GM12874 (cell line): ENCODE data around the gene SLC12A3.
A peak's percentile ranks its signal among the peaks of the same experiment; 100 is the strongest.

Source experiments
- TF ChIP-seq, protein P1 (sequence below): IDR thresholded peaks from 2 replicates; pipeline ENCODE4 v1.5.1; 2011; ENCODE audit warnings: low read depth, mild to moderate bottlenecking, control low read depth, low read length, moderate library complexity; ENCODE audit not compliant: insufficient read depth

Gene SLC12A3

DNA sequence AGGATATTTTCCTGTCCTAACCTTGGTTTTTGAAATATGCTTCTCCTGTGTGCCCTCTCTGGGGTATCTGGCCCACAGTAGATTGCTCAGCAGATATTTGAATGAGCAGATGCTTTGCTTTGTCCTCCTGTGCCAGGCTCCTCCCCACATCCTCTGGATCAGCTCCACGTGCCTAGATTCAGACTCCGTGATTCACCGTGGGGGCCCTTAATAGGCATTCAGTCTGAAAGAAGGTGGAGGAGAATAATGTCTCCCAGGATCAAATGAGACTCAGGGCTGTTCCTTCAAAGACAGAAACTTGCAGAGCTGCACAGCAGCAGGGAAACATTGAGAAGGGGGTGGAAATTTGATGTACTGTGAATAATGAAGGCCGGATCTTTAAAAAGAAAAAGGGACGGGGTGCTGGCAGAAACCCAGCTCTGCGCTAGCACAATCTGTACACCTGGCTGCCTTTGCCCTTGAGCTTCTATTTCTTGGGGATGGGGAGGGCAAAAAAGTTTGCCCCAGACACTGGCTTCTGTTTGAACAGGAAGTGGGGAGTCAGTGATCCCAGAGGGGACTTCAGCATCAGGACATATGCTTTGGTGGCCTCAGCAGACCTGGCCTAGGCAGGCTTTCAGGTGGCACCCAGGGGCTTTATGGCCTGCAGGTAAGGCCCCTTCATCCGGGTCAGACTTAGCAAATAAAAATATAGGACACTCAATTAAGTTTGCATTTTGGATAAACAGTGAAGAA is 15.9 kb upstream of the SLC12A3 start:
- TF ChIP-seq, protein P1, sequence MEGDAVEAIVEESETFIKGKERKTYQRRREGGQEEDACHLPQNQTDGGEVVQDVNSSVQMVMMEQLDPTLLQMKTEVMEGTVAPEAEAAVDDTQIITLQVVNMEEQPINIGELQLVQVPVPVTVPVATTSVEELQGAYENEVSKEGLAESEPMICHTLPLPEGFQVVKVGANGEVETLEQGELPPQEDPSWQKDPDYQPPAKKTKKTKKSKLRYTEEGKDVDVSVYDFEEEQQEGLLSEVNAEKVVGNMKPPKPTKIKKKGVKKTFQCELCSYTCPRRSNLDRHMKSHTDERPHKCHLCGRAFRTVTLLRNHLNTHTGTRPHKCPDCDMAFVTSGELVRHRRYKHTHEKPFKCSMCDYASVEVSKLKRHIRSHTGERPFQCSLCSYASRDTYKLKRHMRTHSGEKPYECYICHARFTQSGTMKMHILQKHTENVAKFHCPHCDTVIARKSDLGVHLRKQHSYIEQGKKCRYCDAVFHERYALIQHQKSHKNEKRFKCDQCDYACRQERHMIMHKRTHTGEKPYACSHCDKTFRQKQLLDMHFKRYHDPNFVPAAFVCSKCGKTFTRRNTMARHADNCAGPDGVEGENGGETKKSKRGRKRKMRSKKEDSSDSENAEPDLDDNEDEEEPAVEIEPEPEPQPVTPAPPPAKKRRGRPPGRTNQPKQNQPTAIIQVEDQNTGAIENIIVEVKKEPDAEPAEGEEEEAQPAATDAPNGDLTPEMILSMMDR = no peak

DNA sequence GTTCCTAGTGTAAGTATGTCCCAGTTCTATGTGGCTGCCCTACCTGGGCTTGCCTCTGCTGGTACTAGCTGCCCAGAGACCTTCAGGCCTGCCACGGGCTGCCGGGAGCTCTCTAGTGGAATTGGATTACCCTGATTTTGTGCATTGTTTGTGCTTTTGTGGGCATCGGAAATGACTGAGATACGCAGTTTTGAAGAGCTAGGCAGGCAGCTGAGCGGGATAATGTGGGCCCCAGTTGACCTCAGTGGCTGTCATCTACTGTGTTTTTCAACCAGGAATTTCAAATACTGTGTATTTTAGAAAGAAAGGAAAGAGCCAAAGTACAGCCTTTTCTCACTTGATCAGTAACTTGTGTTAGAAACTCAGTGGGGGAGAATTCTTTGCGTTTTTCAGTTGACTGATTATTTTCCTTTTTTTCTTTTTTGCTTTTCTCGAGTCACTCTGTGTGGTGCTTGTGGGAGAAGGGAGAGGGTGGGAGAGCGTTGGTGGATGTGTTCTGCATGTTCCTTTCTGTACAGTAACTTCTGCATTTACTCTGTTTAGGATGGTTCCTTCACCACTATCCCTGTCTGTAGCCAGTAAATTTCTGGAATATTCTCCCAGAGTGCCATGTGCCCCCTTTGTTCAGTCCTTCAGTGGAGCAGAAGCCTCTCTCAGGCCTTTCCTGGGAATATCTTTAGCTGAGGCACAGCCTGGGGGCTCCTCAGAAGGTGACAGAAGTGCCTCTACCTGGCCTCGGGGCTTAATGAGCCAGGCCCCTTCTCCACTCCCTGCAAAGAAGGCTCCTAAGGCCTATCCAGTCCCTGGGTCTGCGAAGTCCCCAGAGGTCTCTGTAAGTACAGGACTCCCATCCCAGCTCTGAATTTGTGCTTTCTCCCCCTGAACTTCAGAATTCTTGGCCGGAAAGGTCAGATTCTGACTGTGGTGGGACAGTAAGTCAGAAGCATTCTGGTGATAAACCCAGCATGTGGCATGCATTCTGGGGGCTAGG is 15.0 kb upstream of the SLC12A3 start:
- TF ChIP-seq, protein P1 = no peak

- TF ChIP-seq, protein P1 = peak; percentile 53
Measured at GRCh38 chr16:56851671-56852400, 13.2 kb upstream of the SLC12A3 start.

- TF ChIP-seq, protein P1 = no peak
Measured at GRCh38 chr16:56852401-56852730, 12.6 kb upstream of the SLC12A3 start.

DNA sequence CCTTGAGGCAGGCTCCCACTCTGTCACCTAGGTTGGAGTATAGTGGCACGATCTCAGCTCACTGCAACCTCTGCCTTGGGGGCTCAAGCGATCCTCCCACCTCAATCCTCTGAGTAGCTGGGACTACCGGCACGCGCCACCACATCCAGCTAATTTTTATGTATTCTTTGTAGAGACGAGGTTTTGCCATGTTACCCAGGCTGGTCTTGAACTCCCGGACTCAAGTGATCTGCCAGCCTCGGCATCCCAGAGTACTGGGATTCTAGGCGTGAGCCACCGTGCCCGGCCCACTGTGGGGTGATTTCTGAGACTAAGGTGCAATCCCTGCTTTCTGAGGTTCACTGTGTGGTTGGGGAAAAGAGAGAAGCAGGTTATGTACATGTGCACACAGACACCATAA is 12.0 kb upstream of the SLC12A3 start:
- TF ChIP-seq, protein P1 = no peak

- TF ChIP-seq, protein P1 = no peak
Measured at GRCh38 chr16:56855201-56855600, 9.8 kb upstream of the SLC12A3 start.

- TF ChIP-seq, protein P1 = no peak
Measured at GRCh38 chr16:56855946-56856345, 9.1 kb upstream of the SLC12A3 start.
